DMS114 treated with DMSO at 0.1 percent for 48 hours (cell line): ENCODE data around the gene INSYN2A.

ENCODE experiments used
- DNase-seq: peaks from one replicate; lab custom pipeline; 2025; ENCODE audit not compliant: unreplicated experiment; lab: John Stamatoyannopoulos, UW

The INSYN2A gene

DNA sequence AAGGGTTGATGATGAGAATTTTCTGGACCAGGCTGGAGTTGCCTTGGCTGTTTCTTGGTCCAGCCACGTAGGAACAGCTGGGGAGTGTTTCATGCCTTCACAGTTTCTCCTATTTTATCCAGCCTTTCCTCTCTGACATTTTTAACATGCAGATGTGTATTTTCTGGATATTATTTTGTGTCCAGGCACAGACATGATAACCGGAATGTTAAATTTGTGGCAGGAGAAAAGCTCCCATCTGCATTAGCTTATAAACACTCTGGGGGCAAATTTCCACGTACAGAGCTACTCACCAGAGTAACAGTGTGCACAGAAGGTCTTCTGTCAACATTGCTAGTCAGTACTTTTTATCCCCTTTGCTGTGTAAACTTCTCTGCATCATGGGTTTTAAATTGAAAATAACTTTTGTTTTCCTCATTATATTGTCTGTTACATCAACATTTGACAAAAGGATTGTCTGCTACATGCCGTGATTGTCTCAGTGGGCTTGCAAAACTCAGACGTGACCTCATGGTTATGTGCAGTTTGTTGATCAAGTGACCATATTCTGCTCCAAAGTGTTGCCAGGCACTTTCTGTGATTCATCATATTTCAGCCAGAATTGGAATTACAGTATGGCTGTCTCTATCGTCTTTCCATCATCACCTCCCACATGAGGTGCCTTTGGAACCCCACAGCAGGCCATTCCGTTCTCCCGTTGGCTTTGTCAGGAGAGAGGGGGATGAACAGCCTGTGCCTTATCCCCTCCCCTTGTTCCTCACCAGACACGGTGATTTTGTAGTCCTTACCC lies 41.4 kb downstream of the INSYN2A start:
- DNase-seq: no peak

DNA sequence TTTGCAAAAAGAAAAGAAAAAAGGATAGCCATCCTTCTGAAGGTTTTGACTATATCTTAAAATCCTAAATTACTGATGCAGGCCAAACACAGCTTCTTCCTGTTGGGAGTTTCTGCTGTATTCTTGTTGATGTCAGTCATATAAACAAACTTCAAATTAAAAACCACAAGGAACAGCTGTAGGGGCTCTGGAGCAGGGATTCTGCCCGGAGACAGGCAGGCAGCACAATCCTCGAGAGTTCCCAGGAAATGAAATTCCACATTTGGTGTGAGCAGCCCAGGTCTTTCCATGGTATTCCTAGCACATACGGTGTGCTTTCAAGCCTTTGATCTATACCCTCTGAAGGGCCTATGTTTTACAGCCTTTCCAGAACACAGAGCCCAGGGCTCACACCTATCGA lies 43.2 kb downstream of the INSYN2A start:
- no peak for DNase-seq

DNA sequence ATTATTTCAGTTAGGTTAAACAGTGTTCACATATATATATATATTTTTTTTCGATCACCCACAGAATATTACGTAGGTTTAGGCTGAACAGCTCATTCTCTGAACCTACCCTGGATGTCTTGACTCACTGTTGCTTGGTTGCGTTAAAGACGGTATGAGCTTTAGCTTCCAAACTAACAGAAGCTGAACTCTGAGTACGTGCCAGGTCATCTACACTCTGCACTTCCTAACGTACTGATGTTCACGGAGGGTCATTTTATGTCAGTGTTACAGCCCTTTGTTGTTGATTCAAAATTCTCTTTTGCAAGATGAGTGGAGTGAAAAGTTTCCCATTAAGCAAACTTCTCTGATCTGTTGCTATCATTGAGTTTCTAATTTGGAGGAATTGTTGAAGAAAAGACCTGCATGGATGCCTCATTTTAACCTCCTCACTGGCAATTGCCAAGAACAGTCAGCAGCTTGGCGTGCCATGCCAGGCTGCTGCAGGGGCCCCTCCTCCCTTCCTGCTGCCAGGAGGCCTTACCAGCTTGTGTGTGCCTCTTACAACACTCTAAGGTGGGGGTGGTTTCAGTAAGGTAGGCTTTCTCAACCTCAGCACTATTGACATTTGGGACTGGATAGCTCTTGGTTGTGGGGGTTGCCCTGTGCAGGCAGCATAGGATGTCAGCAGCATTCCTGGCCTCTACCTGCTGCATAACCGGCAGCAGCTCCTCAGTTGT lies 44.3 kb downstream of the INSYN2A start:
- no peak for DNase-seq

DNA sequence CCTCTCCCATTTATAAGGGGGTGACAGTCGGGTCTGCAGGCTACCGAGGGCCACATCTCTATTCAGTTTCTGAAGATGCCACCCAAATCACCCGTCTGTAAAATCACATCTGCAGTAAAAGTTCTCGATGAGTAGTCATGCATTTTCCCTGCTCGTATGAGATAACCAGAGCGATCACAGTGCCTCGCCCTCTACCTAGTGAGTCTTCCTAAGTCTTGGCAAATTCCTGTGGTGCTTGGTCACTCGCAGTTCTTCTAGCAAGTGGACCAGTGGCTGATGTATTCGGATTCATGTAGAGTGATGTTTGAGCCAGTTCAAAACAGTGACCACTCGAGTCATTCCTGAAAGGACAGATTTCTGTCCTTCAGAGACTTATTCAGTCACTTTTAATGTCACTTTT lies 44.9 kb downstream of the INSYN2A start:
- no peak for DNase-seq

DNA sequence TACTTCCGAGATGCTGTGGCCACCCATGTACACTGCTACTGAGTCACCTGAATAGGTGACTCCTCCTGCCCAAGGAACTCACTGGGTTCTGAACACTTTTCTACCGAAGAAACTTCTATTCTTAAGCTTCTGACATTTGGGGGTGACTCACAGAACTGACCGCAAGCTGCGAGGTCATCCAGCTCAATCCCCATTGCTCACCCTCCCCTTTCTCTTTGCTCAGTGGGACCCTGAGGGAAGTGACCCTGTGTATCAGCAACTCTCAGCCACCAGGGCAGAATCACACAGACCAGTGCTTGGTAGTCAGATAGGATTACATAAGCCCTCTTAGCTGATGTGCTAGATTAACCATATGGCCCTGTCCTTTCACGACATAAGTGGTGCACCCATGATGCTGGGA lies 46.3 kb downstream of the INSYN2A start:
- DNase-seq: no peak

DNA sequence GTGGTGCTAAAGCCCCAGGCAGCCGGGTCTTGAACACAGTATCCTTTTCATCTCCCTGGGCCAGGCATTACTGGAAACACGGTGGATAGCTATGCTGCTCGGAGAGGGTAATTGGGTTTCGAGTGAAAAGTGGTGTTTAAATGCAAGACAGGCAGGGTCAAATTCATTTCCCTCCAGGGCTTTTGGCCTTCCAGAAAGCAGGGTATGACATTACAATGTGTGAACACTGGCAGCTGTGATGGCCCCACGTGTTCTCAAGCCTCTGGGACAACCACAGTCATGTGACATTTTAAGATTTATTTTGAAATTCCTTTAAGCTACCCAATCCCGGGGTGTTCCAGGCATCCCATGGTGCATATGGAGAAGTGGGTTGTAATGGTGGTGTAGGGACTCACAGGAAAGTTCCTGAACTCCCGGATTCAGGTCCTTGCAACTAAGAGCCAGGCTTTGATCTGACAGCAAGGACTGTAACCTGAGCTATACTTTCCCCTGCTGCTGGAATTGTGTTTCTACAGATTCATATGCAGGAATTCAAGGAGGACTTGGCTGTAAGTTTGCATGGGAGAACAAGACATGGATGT lies 46.8 kb downstream of the INSYN2A start:
- no peak for DNase-seq

DNA sequence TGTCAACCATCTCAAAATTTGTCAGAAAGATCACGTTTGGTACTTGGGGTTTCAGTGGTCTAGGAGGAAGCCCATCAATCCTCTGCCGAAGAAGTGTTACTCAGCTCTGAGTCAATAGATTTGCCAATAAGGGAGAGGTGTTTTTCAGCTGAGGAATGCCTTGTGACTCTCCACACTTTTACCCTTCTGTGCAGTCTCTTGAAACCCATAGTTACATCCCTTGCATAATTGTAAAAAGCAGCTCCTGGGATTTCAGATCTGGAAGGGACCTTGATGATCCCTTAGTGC lies 47.5 kb downstream of the INSYN2A start:
- DNase-seq: no peak

DNA sequence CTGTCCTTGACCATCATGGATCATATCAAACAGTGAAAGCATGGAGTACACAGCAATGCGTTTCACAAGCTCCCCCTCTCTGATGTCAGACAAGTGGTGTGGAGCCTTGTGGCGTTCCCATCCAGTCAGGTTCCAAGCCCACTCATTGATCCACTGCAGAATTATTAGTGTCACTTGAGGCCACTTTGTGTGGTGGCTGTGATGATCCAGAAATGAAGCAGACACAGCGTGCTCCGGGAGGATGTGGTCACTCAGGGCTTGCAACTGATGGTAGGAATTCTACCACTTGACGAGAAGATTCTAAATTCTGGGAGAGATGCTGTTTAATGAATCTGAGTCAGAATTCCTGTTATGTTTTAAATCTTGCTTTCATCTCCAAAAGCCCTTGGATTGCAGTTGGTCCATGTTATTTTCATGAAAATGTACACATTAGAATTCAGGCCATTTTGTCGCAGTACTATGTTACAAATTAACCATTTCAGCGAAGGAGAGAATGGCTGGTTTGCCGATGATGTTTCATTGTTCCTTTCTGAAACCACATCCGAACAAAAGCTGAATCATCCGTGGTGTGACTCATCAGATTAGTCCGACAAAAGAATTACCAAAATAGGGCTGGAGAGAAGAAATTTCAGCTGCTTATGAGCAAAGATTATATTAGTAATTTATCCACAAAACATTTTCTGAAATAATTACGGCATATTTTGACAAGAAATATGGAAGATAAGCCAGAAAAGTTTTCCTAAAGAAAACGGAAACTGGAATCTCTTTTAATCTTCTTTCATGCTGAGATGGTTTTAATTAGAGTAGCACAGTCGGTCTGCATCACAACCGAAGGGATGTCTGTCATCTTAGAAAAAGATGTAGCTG lies 48.1 kb downstream of the INSYN2A start:
- no peak for DNase-seq

DNA sequence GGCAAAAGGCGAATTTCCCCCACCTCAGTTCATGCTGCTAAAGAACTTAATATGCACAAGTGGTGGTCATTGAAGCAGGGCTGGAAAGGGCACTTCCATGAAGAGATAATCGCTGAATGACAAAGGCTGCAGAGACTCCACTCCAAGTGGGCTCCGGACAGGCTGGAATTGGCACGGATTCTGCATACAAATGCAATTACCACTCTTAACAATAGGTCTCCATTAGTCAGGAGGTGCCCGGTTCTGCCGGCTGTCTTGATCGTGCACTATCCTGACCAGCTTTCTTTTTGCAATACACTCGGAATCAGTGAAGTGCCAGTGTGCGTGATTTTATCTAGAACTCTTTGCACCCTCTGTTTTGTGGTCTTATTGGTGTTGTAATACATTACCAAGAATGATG lies 49.7 kb downstream of the INSYN2A start:
- no peak for DNase-seq
